Lower lobe of right lung (tissue), 2 donors: Measurements from ENCODE around the gene RFT1. TPM values are rescaled to one million over a fixed set of nuclear protein-coding genes. Genes with fewer than 3 reads are reported as not detected.
"Not testable (repeated sequence)": the region's sequence is repeated elsewhere in the genome, so short reads cannot be mapped to it uniquely, and the experiment has no call there.

Experiments used
- ATAC-seq, 2 donors: fragments of 200-7000 bp; cut with Tn5 transposase; one replicate each; pipeline ENCODE4 v1.9.1; 2020 to 2022; ENCODE audit warnings: mild to moderate bottlenecking in 2 of 2, moderate library complexity in 2 of 2
- DNase-seq: peaks from one replicate; pipeline ENCODE4 v3.0.0-alpha.2; 2020
- H3K27ac ChIP-seq: fragments of 200-600 bp; one replicate; pipeline ENCODE4 v1.8.0; 2022
- H3K27me3 ChIP-seq: fragments of 200-600 bp; one replicate; pipeline ENCODE4 v1.8.0; 2022; ENCODE audit warnings: low read depth
- H3K36me3 ChIP-seq: fragments of 200-600 bp; one replicate; pipeline ENCODE4 v1.8.0; 2022; ENCODE audit warnings: mild to moderate bottlenecking
- H3K4me1 ChIP-seq: fragments of 200-600 bp; one replicate; pipeline ENCODE4 v1.8.0; 2022
- H3K4me3 ChIP-seq: fragments of 200-600 bp; one replicate; pipeline ENCODE4 v1.8.0; 2022; ENCODE audit warnings: mild to moderate bottlenecking
- H3K9me3 ChIP-seq: fragments of 200-600 bp; one replicate; pipeline ENCODE4 v1.8.0; 2022
- intact Hi-C: fragments of 100-400 bp; cut with DNase I; formaldehyde crosslinking; loops from one replicate; pipeline ENCODE4 v1.11.0; 2022
- total RNA-seq: library from RNA; stranded (reverse); fragmentation: NEBNext Ultra II Directional; extraction: Animal tissue kit (Norgen Biotek cat#: 25700); gene quantifications from one replicate; pipeline ENCODE4 v1.2.1, GENCODE V29; 2021
- TF ChIP-seq, protein P1 (sequence below): fragments of 200-600 bp; IDR thresholded peaks from one replicate; pipeline ENCODE4 v1.8.0; 2022; ENCODE audit warnings: antibody characterized with exemption, mild to moderate bottlenecking
- donor health status: DM: no; HTN: yes; CAD: no; lungs with severe emphysema.

The RFT1 gene
- total RNA-seq, 1 donor from 2014 or later, result 18.3 TPM

DNA sequence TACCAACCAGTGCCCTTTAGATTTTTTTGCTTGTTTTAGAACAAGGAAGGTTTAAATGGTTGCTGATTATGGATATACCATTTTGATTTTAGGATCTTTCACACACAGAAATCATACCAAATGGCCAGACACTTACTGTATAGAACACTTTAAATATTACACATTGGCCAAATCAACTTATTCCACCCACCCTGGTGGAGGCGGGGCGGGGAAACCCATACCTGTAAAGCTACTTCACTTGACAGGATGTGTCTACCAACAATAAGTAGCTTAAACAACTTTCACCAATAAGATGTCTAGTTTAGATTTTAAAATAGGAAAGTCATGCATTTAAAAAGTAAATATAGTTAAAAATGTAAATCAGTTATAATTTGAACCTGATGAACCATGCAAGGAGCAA lies 67.3 kb downstream of the RFT1 start:
- H3K27me3 ChIP-seq, result no peaks in the 10 kb centered on the region
- no peak for ATAC-seq
- no peak overlapping the region for H3K4me3 ChIP-seq
- H3K27ac ChIP-seq, result no peak overlapping the region
- TF ChIP-seq, protein P1, sequence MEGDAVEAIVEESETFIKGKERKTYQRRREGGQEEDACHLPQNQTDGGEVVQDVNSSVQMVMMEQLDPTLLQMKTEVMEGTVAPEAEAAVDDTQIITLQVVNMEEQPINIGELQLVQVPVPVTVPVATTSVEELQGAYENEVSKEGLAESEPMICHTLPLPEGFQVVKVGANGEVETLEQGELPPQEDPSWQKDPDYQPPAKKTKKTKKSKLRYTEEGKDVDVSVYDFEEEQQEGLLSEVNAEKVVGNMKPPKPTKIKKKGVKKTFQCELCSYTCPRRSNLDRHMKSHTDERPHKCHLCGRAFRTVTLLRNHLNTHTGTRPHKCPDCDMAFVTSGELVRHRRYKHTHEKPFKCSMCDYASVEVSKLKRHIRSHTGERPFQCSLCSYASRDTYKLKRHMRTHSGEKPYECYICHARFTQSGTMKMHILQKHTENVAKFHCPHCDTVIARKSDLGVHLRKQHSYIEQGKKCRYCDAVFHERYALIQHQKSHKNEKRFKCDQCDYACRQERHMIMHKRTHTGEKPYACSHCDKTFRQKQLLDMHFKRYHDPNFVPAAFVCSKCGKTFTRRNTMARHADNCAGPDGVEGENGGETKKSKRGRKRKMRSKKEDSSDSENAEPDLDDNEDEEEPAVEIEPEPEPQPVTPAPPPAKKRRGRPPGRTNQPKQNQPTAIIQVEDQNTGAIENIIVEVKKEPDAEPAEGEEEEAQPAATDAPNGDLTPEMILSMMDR, result no peak
- no peaks in the 10 kb centered on the region for H3K9me3 ChIP-seq
- intact Hi-C loops, result no loop called here
- no peaks in the 10 kb centered on the region for H3K4me1 ChIP-seq
- H3K36me3 ChIP-seq, result no peaks in the 10 kb centered on the region
- DNase-seq, result no peak

DNA sequence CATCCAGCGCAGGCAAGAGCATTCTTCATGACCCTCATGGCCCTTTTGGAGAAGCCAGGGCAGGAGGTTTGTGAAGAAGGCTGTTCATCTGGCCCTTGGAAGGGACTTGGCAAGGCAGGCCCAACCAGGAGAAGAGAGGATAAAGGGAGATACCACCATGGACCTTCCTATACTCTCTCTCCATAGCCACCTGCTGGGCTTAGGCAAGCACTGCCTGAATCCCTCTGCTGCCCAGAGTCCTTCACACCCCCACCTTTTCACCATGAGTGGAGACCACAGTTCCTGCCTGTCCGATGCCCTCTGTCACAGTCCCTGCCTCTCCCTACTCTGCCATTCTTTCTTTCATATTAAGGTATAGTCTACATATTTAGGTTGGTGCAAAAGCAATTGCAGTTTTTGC lies 73.8 kb downstream of the RFT1 start:
- Histone ChIP-seq H3K9me3 (no peaks in the 10 kb centered on the region), H3K4me3 (no peak overlapping the region), H3K36me3 (no peaks in the 10 kb centered on the region), H3K4me1 (no peaks in the 10 kb centered on the region), H3K27ac (no peak overlapping the region), H3K27me3 (no peaks in the 10 kb centered on the region)
- intact Hi-C loops, result no loop called here
- no peak for ATAC-seq
- DNase-seq, result no peak
- TF ChIP-seq, protein P1, result no peak

DNA sequence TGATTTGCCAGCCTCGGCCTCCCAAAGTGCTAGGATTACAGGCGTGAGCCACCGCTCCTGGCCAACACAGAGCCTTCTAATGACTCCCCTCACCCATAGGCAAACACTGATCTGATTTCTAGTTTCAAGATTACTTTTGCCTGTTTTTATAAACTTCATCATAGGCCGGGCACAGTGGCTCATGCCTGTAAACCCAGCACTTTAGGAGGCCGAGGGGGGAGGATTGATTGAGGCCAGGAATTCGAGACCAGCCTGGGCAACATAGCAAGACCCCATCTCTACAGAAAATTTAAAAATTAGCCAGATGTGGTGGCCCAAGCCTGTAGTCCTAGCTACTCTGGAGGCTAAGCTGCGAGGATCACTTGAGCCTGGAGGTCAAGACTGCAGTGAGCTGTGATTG lies 76.0 kb downstream of the RFT1 start:
- DNase-seq, H3K27me3 ChIP-seq, intact Hi-C loops, H3K9me3 ChIP-seq, H3K4me1 ChIP-seq, H3K36me3 ChIP-seq, ATAC-seq, H3K27ac ChIP-seq, H3K4me3 ChIP-seq: not testable (repeated sequence)

DNA sequence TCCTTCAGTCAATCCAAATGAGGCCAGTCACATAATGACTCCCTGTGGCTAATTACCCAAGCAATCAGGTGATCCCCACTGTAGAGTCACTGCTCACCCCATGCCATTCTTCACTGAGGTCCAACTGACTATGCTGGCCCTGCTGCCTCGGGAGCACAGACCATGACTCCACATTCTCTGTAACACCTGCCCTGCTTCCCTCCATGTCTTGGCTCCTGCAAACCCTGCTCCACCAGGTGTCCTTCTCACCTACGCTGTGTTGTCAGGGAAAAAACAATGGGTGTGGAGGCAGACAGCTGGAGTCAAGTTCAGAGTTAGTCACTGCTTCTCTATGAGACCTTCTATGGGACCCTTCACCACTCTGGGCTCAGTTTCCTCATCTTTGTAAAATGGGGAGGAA lies 78.3 kb downstream of the RFT1 start:
- ATAC-seq (peak in 1 of 2 donors; percentile 25), DNase-seq (no peak)
- Histone ChIP-seq H3K9me3 (no peaks in the 10 kb centered on the region), H3K36me3 (no peaks in the 10 kb centered on the region), H3K4me3 (no peak overlapping the region), H3K27ac (no peak overlapping the region), H3K4me1 (peaks cover under 1% of the 10 kb centered on the region), H3K27me3 (no peaks in the 10 kb centered on the region)
- TF ChIP-seq, protein P1, result no peak
- intact Hi-C loops, result no loop called here

DNA sequence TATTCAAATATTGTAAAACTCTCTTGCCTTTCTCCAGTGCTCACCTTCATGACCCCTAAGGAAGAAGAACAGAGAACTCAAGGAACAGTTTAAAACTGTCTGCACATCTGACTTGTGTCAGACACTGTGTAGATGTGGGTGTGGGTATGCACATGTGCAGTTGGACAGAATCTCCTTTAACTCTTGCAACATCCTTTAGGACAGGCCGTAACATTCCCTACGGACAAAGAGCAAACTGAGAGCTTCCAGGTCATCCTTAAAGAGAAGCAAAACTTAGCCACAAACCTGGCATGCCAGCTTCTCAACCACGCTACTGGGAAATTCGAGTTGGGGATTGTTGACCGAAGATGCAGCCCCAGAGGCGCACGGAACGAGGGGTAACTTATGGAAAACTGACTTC lies 80.2 kb downstream of the RFT1 start:
- H3K4me3 ChIP-seq, result no peak overlapping the region
- intact Hi-C loops, result no loop called here
- TF ChIP-seq, protein P1, result no peak

DNA sequence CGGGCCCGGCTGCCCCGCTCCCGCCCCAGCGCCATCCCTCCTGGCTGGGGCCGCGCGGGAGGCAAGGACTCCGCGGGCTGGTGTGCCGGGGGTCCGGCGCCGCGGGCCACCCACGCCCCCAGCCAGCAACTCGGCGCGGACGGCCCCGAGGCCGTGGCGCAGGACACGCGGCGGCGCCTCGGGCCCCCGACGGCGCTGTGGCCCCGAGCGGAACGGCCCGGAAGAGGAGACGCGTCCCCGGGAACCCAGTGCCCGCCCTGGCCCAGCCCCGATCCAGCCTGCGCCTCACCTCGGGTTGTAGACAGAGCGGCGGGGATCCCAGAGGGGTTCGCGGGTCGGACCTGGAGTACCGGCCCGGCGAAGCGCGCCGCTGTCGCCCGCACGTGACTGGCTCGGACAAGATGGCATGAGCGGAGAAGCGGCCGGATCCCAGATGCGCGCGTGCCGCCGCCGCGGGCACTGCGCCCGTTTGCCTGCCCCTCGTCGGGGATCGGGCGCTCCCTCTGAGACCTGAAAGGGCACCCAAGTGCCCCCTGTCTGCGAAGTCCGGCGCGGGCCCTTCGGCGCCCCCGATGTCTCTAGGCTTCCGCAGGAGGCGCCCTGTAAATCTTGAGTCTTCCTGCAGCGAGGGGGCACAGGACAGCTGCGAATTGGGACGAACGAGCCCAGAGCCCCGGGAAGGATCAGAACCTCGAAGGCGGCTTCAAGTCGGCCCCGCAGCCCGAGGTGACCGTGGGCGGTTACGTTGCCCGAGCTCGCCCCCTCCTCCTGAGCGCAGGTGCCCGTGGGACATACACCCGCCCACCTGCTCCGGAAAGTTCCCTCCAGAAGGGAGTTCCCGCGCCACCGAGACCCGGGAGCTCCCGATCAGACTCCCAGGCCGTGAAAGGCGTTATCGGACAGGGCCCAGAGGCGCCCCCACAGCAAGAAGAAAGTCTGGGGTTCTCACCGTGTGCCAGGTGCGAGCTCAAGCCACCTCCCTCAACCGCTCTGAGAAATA lies 83.8 kb downstream of the RFT1 start:
- no peaks in the 10 kb centered on the region for H3K27me3 ChIP-seq
- TF ChIP-seq, protein P1, result peak; percentile 49
- intact Hi-C loops, result no loop called here
- H3K9me3 ChIP-seq, result no peaks in the 10 kb centered on the region
- H3K4me3 ChIP-seq, result peak overlapping the region; percentile 85
- H3K4me1 ChIP-seq, result peaks cover 20% of the 10 kb centered on the region
- no peaks in the 10 kb centered on the region for H3K36me3 ChIP-seq
- DNase-seq, result peak; percentile 73
- peak overlapping the region; percentile 88 for H3K27ac ChIP-seq
- peak; percentile 59 to 67 for ATAC-seq

More for the DNA sequence above, 80.2 kb downstream of the RFT1 start:
- no peaks in the 10 kb centered on the region for H3K9me3 ChIP-seq
- H3K36me3 ChIP-seq, result no peaks in the 10 kb centered on the region
- ATAC-seq (no peak), DNase-seq (no peak)
- H3K27me3 ChIP-seq, result no peaks in the 10 kb centered on the region
- peaks cover 7% of the 10 kb centered on the region for H3K4me1 ChIP-seq
- no peak overlapping the region for H3K27ac ChIP-seq
